Activated T-cell treated with anti-CD3 and anti-CD28 coated beads, Interleukin-2, amount 50 U/mL, for 1 hour (primary cell): ENCODE data around the gene LRP1B.
"Not testable (repeated sequence)": the region's sequence is repeated elsewhere in the genome, so short reads cannot be mapped to it uniquely, and the experiment has no call there.

Experiments used
- DNase-seq: peaks from one replicate; pipeline ENCODE4 v3.0.0-alpha.2; 2020

Gene LRP1B

GRCh38 chr2:140565756-140566155, 1565.1 kb downstream of the LRP1B start:
- DNase-seq = no peak

GRCh38 chr2:140555701-140556100, 1575.1 kb downstream of the LRP1B start:
- no peak for DNase-seq

DNA sequence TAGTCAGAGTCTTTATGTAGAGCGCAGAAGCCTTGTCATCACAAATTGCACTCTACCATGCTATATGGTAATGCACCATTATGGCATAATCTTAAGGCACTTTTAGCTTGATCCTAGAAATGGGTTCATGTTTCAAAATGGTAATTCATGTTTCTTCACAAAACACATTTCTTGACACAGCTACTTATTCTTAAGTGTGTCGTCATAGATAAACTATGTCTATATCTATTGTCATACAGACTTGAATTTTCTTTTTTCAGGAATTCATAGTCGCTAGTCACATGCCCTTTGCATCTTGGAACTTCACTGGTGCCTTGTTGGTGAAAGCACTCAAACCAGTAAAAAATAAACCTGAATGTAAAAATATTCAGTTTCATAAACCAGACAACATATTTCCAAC, 1578.2 kb downstream of the LRP1B start:
- no peak for DNase-seq

DNA sequence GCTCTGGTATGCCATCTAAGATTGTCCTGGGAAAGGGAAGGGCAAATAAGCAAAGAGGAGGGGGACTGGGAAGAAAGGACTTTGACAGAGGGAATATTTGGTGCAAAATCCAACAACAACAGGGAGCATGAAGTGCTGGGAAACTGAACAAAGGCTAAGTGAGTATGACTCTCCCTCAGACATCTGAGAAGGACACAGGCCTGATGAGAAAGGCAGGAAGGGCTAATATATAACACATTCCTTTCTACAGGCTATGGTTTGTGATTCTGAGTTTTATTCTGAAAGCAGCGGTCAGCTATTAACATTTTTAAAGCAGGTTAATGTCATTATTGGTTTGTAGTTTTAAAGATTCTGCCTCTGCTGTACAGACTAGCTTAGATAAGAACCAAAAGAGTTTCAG, 1579.5 kb downstream of the LRP1B start:
- DNase-seq = no peak

DNA sequence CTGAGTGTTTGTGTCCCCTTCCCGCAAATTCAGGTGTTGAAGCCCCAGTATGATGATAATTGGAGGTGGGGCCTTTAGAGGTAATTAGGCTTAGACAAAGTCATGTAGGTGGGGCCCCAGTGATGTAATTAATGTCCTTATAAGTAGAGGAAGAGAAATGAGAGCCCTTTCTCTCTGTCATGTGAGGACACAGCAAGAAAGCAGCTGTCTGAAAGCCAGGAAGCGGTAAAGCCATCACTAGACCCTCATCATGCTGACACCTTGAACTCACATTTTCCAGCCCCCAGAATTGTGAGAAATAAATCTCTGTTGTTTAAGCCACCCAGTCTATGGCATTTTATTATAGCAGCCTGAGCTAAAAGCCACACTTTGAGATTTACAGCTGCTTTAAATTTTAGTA, 1580.0 kb downstream of the LRP1B start:
- DNase-seq = no peak

DNA sequence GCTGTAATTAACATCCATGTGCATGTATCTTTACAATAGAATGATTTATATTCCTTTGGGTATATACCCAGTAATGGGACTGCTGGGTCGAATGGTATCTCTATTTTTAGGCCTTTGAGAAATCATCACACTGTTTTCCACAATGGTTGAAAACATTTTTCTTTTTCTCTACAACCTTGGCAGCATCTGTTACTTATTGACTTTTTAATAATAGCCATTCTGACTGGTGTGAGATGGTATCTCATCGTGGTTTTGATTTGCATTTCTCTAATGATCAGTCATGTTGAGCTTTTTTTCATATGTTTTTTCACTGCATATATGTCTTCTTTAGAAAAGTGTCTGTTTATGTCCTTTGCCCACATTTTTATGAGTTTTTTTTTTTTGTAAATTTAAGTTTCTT, 1586.0 kb downstream of the LRP1B start:
- not testable (repeated sequence) for DNase-seq

DNA sequence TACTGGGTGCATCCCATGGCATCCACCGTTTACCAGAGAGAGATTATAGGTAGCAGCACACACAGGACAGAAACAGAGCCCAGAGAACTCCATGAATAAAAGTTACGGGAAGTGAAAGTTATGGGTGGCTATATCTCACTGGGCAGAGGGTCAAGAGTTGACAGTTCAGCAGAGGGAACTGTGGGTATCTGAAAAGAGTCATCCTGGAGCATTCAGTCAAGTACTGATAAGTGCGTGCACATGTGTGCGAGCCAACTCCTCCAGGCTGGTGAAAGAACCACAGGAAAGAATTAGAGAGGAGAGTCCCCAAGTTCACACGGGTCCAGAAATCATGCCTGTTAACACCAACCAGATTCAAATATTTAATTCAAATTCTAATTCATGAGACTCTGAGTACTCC, 1588.2 kb downstream of the LRP1B start:
- DNase-seq = no peak

GRCh38 chr2:140539242-140539875, 1591.5 kb downstream of the LRP1B start:
- no peak for DNase-seq

GRCh38 chr2:140529706-140530105, 1601.1 kb downstream of the LRP1B start:
- no peak for DNase-seq

GRCh38 chr2:140528982-140529381, 1601.8 kb downstream of the LRP1B start:
- DNase-seq = no peak

DNA sequence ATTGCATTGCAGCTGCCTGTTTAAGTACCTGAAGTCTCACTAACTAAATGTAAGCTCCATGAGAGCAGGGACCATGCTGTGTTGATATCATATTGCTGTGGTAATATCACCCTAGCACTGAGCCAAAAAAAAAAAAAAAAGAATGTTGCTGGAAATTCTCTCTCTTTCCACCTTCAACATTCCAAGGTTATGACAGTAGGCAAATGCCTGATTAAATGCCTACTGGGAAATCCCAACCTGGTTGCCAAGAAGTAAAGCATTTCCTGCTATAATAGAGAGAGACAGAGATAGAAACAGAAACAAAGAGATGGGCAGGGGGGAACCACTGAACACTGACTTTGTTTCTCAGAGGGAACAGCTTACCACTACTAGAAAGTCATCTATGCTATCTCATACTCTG, 1604.2 kb downstream of the LRP1B start:
- DNase-seq = no peak

DNA sequence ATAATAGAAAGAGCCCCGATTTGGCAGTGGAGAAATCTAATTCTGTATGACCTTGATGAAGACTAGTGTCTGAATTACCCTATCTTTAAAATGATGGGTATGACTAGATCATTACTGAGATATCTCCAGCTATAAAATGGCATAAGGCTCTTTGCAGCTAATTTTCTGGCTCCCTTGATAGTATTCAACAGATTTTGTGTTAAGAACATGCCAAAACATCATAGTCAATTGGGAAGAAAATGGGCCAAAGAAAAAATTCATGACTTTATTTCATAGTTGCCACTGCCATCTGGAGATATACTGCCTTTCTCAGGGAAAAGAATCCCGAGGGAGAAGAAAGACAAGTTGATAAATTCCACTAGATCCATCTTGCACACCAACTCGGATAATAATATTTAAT, 1618.7 kb downstream of the LRP1B start:
- DNase-seq = no peak

DNA sequence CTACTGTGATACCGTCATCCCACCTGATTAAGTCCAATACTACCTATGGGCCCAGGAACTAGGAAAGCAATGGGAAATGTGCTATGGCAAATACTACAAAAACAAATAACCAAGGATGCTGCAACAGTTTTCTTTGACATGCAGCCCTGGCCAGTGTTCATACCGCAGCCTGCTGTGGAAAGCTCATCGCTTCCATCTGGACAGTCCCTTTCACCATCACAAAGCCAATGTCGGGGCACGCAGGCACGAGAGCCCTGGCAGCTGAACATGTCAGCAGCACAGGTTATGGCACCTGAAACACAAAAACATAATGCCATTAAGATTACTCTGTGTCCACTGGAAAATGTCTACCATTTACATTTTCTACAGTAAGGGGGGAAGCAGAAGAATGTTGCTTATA, 1621.1 kb downstream of the LRP1B start:
- no peak for DNase-seq

DNA sequence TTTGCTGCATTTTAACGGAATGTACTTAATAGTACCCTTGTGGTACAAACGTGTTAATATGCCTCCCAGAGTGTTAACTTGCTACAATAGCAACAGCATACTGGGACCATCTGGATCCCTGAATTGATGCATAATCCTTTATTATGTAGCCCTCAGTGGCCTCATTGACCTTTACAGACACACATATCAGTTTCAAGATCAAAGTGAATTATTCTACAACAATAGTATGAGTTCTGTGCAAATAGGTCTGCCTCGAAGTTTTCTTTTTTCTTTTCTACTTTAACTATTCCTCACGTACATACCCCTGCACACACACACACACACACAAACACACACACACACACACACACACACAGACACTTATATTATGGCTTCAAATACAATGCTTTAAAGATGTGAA, 1622.1 kb downstream of the LRP1B start:
- no peak for DNase-seq

- no peak for DNase-seq
Observed at GRCh38 chr2:140506606-140507005, 1624.2 kb downstream of the LRP1B start.

DNA sequence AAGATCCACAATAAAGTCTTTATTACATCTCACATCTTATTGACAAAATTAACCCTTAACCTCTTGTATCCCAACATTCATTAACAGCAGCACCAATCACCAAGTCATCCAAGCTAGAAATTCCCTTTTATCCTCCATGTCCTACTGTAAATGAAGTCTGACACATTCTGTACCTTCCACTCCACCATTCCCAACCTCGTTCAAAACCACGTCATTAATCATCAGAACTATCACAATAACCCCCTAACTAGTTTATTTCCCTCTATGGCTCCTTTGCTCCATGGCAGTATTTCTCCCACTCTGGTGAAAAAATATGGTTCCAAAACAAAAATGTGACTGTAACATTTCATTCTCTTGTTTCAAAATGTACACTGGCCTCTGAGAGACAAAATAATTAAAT, 1626.2 kb downstream of the LRP1B start:
- DNase-seq = no peak

- DNase-seq = no peak
Observed at GRCh38 chr2:140502951-140503630, 1627.7 kb downstream of the LRP1B start.

DNA sequence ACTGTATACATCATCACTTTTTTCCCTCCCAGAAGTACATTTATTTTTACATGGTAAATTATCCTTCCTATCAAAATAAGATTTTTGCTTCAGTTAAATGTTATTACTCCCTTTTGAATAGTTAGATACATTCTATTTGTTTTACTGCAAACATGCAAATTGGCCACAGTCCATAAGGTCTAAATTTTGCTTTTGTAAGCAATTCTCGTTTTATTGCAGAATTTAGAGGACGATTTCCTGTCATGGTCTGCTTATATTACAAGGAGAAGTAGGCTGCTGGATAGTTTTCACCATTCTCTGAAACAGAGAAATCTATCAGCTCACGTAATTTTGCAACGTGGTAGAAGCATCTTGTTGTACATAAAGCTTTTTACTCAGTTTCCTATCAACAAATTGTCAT, 1632.5 kb downstream of the LRP1B start:
- DNase-seq = no peak

DNA sequence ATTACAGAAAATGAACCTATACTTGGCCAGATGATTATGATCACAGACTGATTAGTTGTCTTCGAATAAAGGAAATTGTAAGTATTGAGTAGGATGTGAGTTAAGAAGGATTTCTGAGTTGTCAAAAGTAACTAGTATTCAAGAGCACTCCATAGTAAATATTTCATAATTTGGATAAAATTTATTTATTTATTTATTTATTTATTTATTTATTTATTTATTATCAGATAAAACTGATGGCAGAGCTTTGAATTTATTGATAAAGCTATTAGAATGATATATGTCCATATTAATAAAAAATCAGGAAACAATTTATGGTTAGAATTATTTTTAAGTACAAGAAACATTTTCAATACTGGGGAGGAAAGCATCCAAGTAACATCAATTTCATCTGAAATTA, 1634.1 kb downstream of the LRP1B start:
- DNase-seq = no peak

DNA sequence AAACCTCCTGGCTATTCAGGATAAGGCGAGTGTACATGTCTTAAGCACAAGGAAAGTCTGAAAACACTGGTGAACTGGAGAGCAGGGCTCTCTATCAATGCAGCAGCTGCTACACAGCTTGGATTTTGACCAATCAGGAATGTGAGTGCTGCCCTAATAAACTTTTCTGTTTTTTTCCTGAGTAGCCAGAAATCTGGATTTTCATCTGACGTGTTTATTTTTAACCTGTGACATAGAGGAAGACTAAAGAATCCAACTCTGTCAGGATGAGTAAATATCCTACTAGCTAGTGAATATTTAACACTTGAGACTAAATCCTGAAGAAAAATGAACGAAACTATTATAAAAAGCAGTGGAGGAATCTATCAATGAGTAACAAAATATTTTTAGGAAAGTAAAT, 1638.9 kb downstream of the LRP1B start:
- no peak for DNase-seq

- DNase-seq = no peak
Observed at GRCh38 chr2:140489193-140489592, 1641.6 kb downstream of the LRP1B start.

- no peak for DNase-seq
Observed at GRCh38 chr2:140481136-140481535, 1649.7 kb downstream of the LRP1B start.

GRCh38 chr2:140473851-140474250, 1657.0 kb downstream of the LRP1B start:
- no peak for DNase-seq

DNA sequence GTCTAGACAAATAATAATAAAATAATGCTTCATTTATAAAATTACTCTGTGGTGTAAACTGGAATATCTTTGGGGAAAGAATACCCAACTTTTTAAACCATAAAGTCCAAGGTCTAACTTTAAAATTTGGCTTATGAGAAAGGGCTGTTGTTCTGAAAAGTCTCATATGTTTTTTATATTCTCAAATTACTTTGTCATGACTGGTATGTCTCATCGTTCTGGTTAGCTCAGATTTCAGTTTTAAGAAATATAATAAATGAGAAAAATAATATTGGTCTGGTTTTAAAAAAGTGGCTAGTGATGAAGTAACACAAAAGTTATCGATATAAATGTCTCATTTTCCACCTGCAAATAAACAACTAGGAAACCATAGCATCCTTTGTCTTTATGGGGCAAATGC, 1658.1 kb downstream of the LRP1B start:
- DNase-seq = no peak

DNA sequence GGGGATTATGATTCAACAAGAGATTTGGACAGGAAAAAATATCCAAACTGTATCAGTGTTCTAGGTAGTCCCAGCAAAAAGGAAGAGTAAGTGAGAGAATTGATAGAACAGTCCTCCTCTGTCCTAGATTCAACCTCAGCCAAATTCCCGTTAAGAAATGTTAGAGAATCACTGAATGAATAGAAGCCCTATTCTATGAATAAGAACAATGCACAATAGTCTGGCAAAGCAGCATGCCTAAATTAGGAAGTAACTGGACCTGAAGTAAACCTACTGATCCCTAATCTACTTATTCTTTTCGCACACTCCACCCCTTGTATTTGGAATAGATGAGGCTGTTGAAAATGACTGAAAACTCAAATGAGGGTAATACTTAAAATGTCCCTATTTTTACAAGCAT, 1665.5 kb downstream of the LRP1B start:
- no peak for DNase-seq
